IPS-NIHi11 (cell line): ENCODE results near the gene TSPAN11.

ENCODE experiments used
- DNase-seq: peaks from one replicate; pipeline ENCODE4 v3.0.0; 2012; ENCODE audit warnings: mixed read lengths, low spot score

TSPAN11 gene

DNA sequence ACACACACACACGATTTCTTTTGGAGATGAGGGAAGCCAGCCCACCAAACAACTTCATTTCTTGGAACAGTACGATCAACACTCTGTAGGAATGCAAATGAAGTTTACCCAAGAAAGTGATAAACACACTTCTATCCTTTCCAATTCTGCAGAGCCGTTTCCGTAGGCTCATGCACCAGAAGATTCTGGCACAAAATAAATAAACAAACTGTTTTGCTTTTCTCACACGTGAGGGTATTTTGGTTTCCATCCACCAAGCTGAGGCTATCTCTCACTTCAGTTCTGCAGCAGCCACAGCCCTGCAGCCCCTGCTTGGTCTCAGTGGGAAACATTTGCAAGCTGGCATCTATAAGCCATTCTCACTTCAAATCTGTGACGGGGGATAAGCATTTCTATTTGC lies 15.3 kb upstream of the TSPAN11 start:
- no peak for DNase-seq

DNA sequence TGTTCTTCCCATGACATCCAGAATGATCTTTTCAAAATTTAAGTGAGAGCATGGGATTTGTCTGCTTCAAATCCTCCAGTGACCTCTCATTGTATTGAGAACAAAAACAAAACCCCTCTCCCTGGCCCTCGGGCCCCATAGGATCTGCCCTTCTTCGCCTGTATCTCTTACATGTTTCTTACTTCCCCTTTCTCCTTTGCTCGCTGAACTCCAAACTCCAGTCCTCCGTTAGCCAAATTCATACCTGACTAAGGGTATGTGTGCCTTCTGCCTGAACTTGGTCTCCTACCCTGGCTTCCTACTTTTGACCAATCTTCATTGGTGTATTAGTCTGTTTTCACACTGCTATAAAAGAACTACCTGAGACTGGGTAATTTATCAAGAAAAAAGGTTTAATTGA lies 13.2 kb upstream of the TSPAN11 start:
- DNase-seq = no peak

DNA sequence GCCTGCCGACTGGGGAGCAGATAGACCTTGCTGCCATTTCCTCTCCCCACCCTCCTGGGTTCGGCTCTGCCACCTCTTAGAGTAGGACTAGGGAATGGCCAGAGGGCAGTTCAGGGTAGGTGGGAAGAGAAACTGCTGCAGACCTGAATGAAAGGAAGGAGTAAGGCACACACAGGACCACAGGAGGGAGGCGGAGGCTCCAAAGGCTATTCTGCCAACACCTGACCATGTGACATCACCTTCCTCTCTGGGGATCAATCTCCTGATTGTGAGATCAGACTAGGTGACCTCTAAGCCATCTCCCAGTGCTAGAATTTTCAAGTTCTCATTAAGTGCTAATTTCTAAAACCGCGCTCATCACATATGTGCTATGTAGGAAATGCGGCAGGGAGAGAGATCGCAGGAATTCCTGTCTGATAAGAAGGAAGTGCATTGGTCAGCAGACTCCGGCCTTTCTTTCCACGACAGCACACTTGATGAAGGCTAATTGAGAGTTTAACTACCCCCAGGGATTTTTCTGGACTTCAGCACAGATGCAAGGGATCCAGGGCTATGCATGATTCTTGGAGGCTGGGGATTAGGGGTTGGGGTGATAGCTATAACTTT lies 11.5 kb upstream of the TSPAN11 start:
- no peak for DNase-seq

DNA sequence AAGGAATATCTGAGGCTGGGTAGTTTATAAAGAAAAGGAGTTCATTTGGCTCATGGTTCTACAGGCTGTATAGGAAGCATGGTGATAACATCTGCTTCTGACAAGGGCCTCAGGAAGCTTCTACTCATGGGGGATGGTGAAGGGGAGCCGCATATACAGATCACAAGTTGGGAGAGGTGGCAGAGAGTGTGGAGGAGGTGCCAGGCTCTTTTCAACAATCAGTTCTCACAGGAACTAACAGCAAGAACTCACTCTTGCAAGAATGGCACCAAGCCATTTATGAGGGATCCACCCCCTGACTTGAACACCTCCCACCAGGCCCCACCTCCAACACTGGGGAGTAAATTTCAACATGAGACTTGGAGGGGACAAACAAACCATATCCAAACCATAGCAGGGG lies 3.5 kb upstream of the TSPAN11 start:
- no peak for DNase-seq

DNA sequence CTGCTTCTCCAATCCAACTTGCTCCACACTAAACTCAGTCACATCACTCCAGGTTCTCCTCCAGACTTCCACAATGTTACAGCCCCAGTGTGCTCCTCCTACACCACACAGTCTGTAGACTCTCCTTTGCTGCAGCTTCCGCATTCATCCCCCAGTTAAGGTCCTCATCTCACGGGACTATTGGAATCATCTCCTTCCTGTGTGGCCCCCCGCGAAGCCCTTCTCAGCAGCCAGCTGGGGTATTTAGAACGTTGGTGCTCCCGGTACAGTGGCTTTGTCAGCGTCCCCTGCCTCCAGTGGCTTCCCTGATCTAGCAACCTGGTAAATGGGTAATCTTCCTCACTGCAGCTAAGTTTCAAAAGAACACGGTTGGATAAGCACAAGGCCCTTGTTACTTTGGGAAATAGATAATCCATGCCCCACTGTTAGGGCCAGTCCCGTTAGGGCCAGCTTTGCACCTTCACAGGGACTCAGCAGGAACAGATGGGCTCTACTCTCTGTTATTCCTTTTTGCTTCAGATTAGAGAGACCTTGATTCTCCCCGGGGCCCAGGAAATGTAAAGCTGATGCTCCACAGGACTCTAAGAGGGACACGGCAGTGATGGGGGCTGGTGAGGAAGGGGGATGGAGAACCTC lies 823 bp upstream of the TSPAN11 start:
- DNase-seq = peak; percentile 46

DNA sequence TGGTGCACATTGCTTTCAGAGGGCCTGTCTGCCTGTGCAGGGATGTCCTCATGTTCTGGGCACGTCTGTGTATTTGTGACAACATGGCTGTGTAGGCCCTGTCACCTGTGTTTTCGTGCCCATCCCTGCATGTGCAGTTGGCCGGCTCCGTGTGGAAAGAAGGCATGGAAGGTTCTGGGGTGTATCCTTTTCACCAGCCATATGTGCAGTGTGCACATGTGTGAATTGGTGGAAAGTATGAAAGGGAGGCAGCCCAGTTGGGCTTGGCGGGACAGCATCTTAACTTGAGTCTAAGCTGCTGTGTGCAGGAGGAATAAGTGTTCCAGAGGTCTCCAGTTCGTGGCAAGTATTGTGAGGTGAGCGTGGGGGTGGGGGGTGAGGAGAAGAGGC lies 669 bp downstream of the TSPAN11 start:
- no peak for DNase-seq

DNA sequence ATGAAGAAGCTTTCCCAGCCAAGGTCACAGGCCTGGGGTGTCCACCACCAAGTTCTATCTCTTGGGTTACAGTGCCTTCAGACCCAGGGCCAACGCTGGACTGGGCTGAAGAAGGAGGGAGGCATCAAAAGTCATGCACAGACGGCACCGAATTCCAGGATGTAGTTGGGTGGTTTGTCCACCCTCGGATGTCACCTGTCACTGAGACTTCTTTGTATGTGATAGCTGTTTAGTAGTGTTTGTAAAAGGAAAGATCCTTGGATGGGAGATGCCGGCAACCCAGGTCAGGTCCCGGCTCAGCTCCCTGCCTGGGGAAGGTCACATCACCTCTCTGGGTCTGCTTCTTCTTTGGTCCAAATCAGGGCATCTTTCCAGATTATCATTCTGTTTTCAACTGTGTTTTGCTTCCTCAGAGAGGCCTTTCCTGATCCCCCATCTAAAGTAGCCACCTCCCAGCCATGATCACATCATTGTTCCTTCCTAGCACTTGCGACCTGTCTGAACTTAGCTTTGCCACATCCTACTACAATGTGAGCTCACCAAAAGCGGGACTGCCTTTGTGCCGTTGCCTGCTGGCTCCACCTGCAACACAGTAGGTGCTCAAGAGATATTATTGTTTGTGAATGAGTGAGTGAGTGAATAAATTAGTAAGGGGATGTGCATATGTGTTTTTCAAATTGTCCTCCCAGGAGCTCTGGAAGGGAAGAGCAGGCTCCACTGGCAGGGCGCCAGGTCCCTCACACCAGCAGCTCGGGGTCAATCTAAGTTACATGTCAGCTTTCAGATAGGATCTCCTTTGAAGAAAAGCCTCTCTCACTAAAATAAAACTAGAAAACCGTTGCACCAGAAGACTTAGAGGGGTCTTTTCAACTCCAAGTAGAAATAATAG lies 2.1 kb downstream of the TSPAN11 start:
- no peak for DNase-seq

DNA sequence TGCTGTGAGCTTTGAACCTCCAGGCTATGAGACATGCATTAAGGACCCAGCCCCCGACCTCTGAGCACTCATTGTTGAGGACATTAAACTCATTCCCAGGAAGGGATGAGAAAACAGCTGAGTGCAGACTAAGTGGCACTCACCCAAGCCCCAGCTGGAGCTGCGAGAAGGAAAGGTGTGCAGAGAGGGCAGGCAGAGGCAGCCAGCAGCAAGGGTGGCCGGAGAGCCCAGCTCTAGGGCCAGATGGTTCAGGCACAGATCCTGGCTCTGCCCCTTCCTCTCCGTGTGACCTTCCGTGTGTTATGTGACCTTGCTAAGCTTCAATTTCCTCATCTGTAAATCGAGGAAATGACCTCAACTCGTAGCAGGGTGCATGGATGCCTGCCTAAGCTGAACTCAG lies 3.7 kb downstream of the TSPAN11 start:
- DNase-seq = no peak

DNA sequence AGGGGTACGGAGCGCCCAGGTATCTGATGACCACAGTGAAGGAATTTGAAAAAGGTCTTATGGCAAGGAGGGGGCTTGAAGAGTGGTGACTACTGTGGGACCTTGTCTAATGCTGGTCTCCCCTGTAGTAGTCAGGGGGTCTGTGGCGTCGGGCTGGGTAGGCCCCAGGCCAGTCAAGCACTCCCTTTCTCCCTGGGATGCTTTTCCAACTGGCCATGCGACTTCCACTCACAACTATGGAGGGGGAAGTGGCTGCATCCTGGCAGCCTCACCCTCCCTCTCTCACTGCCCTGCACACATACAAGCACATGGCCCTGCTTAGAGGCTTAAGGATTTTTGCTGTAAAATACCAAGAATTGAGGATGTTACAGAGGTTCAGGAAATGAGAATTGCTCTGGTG lies 4.1 kb downstream of the TSPAN11 start:
- DNase-seq = no peak

DNA sequence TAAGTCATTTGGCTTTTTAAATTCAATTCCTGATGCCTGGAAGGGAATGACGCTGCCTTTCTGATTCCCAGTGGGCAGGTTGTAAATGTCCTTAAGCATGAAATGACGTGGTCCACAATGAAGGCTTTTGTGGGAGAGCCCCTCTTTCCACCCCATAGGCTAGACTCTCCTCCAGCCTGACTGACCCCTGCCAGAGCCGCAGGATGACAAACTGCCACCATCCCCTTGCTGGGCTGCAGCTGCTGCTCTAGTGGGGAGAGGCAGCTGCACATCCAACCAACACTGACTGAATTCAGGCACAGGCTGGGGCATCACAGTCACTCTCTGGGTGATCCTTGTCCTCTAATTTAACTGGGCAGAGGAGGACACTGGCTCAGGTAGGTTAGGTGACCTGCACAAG lies 6.3 kb downstream of the TSPAN11 start:
- DNase-seq = no peak

DNA sequence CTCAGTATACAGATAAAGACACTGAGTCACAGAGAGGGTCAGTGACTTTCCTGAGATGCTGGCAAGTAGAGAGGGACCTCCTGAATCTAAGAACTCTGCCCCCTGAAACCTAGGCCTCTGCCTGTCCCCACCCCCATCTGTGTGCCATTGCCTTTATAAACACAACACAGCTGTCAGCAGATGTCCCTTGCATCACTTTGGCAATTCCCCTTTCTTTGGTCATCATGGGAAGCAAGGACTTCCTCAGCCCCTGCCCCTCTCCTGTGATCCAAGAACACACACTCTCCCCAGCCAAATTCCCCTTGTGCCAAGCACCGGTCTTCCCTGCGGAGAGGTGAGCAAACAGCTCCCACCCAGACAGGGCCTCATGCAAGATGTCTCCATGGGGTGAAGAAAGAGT lies 8.3 kb downstream of the TSPAN11 start:
- no peak for DNase-seq

DNA sequence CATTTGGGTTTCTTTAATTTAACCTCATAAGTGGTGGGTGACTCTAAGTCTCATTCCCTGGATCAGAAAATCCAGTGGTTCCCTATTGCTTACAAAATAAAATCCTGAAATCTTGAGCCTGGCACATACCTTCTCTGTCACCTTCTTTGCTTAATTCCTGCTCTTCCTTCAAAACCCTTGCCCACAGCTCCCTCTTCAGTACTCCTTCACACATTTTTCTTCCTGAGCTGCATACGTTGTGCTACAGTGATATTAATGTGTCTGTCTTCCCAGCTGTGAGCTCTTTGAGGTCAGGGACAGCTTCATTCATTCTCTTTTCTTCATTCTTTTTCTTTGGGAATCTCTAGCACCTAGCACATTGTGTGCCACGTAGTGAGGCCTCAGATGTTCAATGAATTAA lies 9.5 kb downstream of the TSPAN11 start:
- no peak for DNase-seq

DNA sequence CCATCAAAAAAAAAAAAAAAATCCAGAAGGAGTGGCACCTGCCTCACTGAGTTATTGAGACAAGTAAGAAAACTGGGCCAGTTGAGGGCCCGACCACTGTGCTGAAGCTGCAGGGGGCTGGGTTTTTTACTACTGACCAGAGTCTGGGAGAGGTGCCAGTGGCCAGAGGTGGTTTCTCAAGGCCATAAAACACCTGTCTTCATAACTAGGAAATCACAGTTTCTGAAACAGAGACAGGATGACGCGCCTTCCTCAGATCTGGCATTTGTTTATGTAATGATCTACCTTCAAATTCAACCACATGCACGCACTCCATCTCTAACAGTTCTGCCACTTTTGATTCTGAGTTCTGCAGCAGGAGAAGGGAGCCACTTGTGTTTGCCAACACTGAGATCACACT lies 12.7 kb downstream of the TSPAN11 start:
- no peak for DNase-seq

DNA sequence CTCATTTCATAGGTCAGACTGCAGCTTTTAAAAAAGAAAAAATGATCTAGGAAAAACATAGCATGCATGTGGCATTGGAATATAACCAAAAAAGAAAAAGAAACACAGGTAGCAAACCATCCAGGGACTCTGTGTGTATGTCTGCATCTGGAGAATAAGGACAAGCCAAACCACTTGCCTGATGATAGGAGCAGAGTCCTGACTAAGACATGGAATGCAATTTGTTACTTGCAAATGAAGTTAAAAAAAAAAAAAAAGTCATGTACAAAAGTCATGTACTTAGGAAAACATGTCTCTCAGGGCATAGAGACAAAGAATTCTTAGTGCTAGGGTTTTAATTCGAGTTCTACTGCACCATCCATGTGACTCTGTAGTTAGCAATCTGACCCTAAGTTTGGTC lies 15.9 kb downstream of the TSPAN11 start:
- no peak for DNase-seq

DNA sequence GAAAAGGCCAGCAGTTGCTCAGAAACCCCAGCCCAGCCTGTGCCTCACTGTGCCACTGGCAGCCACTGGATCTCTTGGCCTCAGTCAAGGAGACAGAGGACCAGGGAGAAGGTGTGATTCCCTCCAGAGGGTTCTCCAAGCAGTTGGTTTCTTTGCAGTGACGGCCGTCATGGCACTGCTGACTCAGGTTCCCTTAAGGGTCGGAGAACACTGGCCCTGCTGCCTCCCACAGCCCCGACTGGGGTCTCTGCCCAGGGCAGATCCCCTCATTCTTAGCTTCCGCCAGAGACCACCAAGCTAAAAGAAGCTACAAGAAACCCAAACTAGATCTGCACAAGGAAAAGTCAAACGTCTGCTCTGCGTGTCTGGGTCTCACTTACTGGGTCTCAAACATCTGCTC lies 16.4 kb downstream of the TSPAN11 start:
- no peak for DNase-seq

DNA sequence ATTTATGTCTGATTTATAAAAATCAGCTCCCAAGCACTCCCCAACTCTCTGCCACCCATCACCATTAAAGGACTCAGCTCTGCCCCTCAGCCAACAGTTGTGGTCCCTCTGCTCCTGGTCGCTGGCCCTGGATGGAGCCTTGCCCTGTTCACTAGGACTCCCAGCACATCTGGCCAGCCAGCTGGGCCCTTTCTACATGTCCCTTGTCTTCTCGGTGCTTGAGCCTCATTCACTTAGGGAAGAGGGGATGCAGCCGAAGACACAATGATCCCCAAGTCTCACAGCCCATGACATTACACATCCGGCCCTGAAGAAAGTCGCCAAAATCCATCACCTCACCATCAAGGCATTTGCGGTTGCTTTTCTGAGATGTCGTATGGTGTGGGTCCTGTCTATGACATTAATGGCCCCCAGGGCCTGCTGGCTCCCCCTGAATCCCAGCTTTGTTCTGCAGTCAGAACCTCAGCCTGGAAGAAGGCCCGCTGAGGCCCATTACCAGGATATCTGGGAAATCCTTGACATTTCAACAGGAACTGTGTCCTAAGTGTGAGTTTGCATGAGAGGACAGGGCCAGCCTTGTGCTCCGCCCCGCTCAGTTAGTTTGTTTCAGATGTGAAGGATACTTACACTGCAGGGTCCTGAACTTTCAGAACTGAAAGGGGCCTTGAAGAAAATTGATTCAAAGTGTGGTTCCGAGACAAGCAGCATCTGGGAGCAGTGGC lies 19.1 kb downstream of the TSPAN11 start:
- DNase-seq = no peak

DNA sequence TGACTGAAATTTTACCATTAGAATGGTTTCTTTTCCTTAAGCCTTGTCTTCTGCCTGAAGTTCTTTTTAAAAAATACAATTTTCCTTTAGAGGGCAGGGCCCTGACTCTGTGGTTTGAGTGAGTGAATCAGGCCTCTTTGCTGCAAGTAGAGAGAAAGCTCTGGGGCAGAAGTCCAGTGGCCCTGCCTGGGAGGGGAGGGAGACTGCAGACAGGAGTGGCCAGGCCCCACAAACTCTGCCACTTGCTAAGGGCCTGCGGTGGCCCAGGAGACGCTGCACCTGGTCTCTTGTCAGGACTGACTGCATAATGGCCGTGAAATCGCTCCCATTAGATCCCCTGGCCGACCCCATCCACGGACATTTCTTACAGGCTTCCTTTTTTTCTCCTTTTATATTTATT lies 25.5 kb downstream of the TSPAN11 start:
- no peak for DNase-seq

DNA sequence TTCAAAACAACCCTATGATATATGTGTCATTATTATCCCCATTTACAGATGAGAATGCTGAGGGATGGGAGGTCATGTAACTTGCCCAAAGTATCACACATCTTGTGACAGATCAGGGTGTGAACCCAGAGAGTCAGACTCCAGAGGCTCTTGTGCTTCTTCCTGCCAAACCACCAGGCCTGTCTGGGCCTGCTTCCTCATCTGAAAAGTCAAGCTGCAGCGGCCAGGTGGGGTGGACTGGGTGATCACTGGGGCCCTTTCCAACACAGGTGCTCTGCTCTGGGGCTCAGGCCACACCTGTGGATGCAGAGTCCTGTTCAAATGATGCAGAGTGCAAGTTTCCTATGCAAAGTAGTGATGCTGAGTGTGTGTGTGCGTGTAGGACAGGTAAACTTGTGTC lies 26.7 kb downstream of the TSPAN11 start:
- DNase-seq = no peak

DNA sequence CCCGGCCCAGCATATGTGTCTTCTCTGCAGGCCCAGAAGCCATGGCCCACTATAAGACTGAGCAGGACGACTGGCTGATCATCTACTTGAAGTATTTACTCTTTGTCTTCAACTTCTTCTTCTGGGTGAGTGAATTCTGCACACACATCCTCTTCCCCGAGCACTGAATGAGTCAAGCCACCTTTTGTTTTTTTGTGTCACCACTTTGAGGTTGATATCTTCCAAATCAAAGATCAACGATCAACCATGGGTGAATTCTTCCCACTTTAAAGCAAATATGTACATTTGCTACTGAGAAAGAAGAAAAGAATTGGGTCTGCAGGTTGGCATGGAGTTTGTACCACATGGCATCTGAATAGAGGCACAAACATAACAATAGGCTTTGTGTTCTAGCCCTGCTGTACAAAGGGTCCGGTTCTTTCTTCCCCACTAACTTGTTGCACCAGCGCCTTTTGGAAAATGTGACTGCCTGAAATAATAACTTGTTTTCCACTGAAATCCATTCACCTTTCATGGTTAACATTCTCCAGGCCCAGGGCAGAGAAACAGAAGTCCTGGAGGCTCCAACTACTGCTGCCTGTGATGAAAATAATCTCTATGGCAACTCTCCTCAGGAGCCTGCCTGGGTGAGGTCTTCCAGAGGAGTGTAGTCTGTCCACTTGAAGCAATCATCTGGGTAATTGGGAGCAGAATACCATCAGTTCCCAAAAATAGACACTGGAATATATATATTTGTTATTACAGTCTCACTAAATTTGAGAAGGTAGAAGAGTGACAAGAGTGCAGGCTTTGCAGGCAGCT lies 27.6 kb downstream of the TSPAN11 start:
- DNase-seq = no peak

DNA sequence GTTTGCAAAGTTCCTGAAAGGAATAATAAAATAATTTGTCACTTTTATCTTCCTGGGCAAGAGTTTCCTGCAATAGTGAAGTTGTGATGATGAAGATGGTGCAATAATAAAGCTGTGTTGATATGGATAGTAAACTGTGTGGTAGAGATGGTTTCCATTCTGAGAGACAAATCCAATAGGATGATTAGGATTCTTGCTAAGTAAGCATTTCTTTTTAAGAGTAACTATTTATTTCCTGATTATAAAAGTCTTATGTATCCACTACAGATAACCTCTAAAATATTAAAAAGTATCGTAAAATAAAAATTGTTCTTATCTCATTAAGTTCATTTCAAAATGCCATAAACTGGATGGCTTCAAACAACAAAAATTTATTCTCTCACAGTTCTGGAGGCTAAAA lies 28.7 kb downstream of the TSPAN11 start:
- DNase-seq = no peak

DNA sequence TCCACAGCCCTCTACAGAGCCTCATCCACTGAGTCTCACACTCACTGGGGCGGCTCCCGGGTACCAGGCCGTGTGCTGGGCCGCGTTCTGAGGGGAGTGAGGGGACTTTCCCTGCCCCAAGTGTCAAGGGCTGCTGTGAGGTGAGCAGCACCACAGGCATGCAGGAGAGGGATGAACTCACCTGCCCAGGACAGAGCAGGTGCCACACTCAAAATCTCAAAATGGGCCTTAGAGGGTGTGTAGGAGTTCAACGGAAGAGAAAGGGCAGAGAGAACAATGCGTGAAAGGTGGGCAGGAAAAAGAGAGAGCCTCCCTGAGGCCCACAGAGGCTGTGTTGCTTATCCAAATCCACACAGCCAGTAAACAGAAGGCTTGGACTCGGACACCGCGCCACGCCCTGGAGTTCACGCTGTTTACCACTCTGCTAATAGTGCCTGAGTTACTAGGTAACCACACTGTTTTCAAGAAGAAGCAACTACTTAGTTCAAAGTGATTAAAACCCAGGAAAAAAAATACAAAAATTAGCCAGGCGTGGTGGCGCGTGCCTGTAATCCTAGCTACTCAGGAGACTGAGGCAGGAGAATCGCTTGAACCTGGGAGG lies 32.7 kb downstream of the TSPAN11 start:
- no peak for DNase-seq

DNA sequence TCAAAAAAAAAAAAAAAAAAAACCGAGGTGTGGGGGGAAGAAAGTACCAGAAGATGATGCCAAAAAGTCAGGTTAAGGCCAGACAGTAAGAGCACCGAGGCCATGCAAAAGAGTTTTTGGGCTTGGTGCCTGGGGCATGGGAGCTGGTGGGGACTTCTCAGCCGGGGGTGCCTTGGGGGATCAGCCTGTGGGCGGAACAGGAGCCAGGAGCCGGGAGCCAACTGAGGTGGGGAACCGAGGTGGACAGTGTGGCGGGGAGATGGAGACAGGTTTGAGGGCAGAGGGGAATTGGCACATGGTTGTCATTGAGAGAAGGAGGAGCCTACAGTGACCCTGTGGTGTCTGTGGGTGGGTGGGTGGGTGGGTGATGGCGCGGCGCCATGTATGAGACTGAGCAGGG lies 33.2 kb downstream of the TSPAN11 start:
- no peak for DNase-seq
